ENCODE measurements around the gene AKR1D1.
"Not testable (repeated sequence)": the region's sequence is repeated elsewhere in the genome, so short reads cannot be mapped to it uniquely, and the experiment has no call there.

Gene AKR1D1

DNA sequence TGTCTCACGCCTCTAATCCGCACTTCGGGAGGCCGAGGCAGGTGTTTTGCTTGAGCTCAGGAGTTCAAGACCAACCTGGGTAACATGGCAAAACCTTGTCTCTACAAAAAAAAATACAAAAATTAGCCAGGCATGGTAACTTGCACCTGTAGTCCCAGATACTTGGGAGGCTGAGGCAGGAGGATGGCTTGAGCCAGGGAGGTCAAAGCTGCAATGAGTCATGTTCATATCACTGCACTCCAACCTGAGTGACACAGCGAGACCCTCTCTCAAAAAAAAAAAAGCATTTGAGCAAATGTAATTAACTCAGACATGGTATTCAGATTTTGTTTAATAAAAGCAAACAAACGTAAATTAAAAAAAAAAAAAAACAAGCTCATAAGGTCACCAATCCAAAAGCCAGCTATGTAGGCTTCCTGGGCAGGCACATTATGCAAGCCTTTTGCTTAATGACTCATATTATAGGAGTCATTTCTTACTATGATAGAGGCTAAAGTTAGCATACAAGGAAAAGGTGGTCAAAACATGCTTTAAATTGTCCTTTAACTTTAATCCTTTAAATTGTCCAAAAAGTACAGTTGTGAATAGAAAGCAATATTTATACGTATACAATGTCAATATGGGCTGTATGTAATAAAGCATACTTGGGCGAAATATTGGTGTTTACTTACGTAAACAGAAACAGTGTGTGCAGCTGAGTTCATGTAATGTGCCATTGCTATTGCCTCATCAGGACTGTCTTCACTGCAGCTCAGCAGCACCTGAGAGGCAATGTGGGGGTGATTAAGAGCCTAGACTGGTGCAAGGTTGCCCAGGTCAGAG lies 13.0 kb downstream of the AKR1D1 start:
- H3K27ac ChIP-seq = no peak overlapping the region
- H3K27me3 ChIP-seq (ENCODE audit: control insufficient read depth, insufficient read depth, low read length) = no peaks in the 10 kb centered on the region
- H2AFZ ChIP-seq = no peak overlapping the region
- TF ChIP-seq, protein P1, sequence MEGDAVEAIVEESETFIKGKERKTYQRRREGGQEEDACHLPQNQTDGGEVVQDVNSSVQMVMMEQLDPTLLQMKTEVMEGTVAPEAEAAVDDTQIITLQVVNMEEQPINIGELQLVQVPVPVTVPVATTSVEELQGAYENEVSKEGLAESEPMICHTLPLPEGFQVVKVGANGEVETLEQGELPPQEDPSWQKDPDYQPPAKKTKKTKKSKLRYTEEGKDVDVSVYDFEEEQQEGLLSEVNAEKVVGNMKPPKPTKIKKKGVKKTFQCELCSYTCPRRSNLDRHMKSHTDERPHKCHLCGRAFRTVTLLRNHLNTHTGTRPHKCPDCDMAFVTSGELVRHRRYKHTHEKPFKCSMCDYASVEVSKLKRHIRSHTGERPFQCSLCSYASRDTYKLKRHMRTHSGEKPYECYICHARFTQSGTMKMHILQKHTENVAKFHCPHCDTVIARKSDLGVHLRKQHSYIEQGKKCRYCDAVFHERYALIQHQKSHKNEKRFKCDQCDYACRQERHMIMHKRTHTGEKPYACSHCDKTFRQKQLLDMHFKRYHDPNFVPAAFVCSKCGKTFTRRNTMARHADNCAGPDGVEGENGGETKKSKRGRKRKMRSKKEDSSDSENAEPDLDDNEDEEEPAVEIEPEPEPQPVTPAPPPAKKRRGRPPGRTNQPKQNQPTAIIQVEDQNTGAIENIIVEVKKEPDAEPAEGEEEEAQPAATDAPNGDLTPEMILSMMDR (IDR thresholded peaks at IDR 0.05) = no peak
- H3K4me2 ChIP-seq (ENCODE audit: low read length) = no peak overlapping the region
- H3K9ac ChIP-seq = no peak overlapping the region
- H3K9me3 ChIP-seq (ENCODE audit: control insufficient read depth, low read length) = no peaks in the 10 kb centered on the region
- no peaks in the 10 kb centered on the region for H3K4me1 ChIP-seq
- no peaks in the 10 kb centered on the region for H3K36me3 ChIP-seq (ENCODE audit: control insufficient read depth, insufficient read depth, low read length)
- H3K79me2 ChIP-seq = no peaks in the 10 kb centered on the region
- H3K4me3 ChIP-seq (ENCODE audit: low read depth, low read length) = no peak overlapping the region

GRCh38 chr7:138091032-138091431 lies 14.8 kb downstream of the AKR1D1 start:
- no peaks in the 10 kb centered on the region for H3K27me3 ChIP-seq (ENCODE audit: control insufficient read depth, insufficient read depth, low read length)
- no peaks in the 10 kb centered on the region for H3K4me1 ChIP-seq
- no peak overlapping the region for H3K27ac ChIP-seq
- TF ChIP-seq, protein P1 (IDR thresholded peaks at IDR 0.05) = no peak
- H3K9me3 ChIP-seq (ENCODE audit: control insufficient read depth, low read length) = no peaks in the 10 kb centered on the region
- H2AFZ ChIP-seq = no peak overlapping the region
- H3K4me2 ChIP-seq (ENCODE audit: low read length) = no peak overlapping the region
- no peak overlapping the region for H3K4me3 ChIP-seq (ENCODE audit: low read depth, low read length)
- H3K9ac ChIP-seq = no peak overlapping the region
- H3K79me2 ChIP-seq = no peaks in the 10 kb centered on the region
- H3K36me3 ChIP-seq (ENCODE audit: control insufficient read depth, insufficient read depth, low read length) = no peaks in the 10 kb centered on the region

GRCh38 chr7:138091840-138092239 lies 15.6 kb downstream of the AKR1D1 start:
- H2AFZ ChIP-seq = not testable (repeated sequence)

DNA sequence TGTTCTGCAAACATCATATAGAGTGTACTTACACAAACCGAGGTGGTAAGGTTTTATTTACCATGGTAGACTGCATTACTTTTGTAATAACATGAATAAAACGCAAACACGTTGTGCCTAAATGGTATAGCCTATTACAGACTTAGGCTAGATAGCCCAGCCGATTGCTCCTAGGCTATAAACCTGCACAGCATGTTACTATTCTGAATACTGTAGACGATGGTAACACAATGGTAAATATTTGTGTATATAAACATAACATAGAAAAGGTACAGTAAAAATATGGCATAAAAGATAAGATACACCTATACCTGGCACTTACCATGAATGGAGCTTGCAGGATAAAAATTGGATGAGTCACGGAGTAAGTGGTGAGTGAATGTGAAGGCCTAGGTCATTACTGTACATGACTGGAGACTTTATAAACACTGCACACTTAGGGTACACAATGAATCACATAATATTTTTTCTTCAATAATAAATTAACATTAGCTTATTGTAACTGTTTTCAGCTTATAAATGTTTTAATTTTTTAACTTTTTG lies 16.3 kb downstream of the AKR1D1 start:
- Histone ChIP-seq H3K27me3 (ENCODE audit: control insufficient read depth, insufficient read depth, low read length) (no peaks in the 10 kb centered on the region), H3K9me3 (ENCODE audit: control insufficient read depth, low read length) (no peaks in the 10 kb centered on the region), H2AFZ (no peak overlapping the region), H3K36me3 (ENCODE audit: control insufficient read depth, insufficient read depth, low read length) (no peaks in the 10 kb centered on the region), H3K9ac (no peak overlapping the region), H3K79me2 (no peaks in the 10 kb centered on the region), H3K4me2 (ENCODE audit: low read length) (no peak overlapping the region), H3K27ac (no peak overlapping the region), H3K4me1 (no peaks in the 10 kb centered on the region), H3K4me3 (ENCODE audit: low read depth, low read length) (no peak overlapping the region)
- TF ChIP-seq, protein P1 (IDR thresholded peaks at IDR 0.05) = no peak

More at GRCh38 chr7:138091840-138092239, 15.6 kb downstream of the AKR1D1 start:
- not testable (repeated sequence) for H3K36me3 ChIP-seq (ENCODE audit: control insufficient read depth, insufficient read depth, low read length); H3K4me3 ChIP-seq (ENCODE audit: low read depth, low read length); H3K9ac ChIP-seq; H3K4me2 ChIP-seq (ENCODE audit: low read length); H3K9me3 ChIP-seq (ENCODE audit: control insufficient read depth, low read length); H3K4me1 ChIP-seq; H3K79me2 ChIP-seq; H3K27me3 ChIP-seq (ENCODE audit: control insufficient read depth, insufficient read depth, low read length); H3K27ac ChIP-seq

GRCh38 chr7:138095972-138096935 lies 20.0 kb downstream of the AKR1D1 start:
- Histone ChIP-seq H3K79me2 (no peaks in the 10 kb centered on the region), H3K4me2 (ENCODE audit: low read length) (no peak overlapping the region), H2AFZ (no peak overlapping the region), H3K9ac (no peak overlapping the region), H3K36me3 (ENCODE audit: control insufficient read depth, insufficient read depth, low read length) (no peaks in the 10 kb centered on the region), H3K4me1 (no peaks in the 10 kb centered on the region), H3K27me3 (ENCODE audit: control insufficient read depth, insufficient read depth, low read length) (no peaks in the 10 kb centered on the region), H3K4me3 (ENCODE audit: low read depth, low read length) (no peak overlapping the region), H3K27ac (no peak overlapping the region), H3K9me3 (ENCODE audit: control insufficient read depth, low read length) (no peaks in the 10 kb centered on the region)
- TF ChIP-seq, protein P1 (IDR thresholded peaks at IDR 0.05) = no peak
